ENCODE data around the gene CNTN5. TPM values are rescaled to one million over a fixed set of nuclear protein-coding genes. Genes with fewer than 3 reads are reported as not detected.

The CNTN5 gene
- polyA plus RNA-seq, 3 donors = 14.5 to 19.1 (median 18.4) TPM

DNA sequence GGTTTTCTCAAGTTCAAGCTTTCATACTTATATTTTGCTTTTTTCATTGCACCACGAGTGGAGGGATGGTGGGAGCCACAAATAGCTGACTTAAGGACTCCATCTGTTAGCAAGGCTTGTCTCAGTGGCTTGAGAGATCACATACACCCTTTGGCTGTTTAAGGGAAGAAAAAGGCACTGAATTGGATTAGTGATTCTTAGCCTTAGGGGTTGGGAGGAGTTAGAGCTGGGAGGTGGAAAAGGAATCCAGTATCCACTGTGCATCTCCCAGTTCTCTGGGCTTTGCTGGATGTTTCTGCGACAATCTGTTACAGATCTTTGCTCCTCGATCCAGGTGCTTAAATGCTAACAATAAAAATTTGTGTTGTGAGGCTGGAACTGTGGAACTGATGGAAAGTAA, 593.6 kb downstream of the CNTN5 start:
- DNase-seq = no peak

DNA sequence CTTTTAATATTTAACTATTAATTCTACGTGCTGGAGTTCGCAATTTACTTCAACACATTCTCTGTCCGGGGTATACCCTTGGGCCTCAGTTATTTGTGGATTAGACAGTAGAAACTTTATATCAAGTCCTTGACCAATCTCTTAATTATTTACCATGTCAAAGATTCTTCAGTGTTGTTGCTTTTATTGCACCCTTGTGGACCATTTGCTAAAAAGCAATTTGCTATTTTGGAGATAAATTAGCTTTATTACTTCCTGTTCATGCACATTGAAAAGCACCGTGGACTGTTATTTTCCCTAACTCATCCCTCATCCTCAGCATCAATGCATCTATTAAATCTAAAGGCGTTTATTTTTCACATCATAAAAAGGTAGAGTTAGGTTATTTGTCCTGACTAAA, 609.9 kb downstream of the CNTN5 start:
- DNase-seq = no peak

DNA sequence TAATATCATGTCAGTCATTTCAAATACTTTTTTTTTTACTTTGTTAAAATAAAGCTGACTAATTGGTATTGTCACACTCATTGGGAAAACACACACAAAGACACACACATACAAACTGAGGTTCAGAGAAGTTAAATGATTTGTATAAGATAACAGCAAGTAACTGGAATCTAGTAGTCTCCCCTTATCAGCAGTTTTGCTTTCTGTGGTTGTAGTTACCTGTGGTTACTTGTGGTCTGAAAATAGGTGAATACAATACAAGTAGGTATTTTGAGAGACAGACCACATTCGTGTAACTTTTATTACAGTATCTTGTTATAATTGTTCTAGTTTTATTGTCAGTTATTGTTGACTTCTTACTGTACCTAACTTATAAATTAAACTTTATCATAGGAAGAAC, 610.9 kb downstream of the CNTN5 start:
- DNase-seq = no peak

DNA sequence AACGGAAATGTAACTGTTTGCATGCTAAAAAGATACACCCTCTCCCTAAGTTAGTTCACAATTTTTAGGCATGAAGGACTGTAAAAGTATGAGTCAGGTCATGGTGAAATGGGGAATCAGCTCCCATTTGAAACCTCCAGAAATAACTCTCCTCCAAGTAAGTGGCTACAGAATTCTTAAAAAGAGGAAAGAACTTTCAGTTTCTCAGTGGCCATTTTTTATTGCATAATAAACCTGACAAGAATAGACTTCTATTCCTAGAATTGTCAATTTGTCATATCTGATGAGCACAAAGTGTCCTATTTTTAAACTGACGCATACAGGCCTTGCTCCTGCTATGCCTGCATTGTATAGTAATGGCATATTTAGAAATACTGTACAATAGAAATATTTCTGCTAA, 612.2 kb downstream of the CNTN5 start:
- DNase-seq = no peak

DNA sequence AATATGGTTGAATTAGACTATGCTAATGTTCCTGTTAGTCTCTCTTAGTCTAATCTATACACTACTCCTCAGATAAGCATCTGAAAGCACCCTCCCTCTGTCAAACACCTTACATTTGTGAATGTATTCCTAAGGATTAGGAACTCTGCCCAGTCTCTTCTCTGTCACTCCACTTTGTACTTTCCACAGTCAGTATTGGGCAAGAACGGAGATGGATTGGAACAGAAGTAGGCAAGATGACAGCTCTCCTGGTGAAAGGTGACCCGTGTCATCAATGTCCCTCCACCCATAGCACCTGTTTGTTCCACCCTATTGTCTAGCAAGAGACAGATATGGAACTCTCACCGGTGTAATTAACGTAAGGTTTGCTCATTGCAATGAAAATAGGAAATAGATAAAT, 613.8 kb downstream of the CNTN5 start:
- DNase-seq = no peak

DNA sequence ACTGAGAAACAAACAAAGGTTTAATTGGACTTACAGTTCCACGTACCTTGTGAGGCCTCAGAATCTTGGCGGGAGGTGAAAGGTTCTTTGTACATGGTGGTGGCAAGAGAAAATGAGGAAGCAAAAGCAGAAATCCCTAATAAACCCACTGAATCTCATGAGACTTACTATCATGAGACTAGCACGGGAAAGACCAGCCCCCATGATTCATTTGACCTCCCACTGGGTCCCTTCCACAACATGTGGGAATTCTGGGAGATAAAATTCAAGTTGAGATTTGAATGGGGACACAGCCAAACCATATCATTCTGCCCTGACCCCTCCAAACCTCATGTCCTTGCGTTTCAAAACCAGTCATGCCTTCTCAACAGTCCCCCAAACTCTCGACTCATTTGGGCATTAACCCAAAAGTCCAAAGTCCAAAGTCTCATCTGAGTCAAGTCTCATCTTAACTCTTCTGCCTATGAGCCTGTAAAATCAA, 617.4 kb downstream of the CNTN5 start:
- DNase-seq = no peak

DNA sequence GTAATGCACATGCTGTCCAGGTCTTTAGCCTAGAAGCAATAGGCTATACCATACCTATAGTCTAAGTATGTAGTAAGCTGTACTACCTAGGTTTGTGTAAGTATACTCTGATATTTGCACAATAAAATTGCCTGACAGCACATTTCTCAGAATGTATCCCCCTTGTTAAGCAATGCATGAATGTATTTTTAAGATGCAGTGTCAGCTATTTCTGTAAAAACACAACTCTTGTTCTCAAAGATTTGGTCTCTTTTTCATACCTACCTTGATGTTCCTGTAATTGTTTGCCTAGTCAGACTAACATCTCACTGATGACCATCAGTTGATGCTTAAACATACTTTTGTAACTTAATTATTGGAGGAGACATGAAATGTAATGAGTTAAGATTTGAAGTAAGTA, 619.9 kb downstream of the CNTN5 start:
- no peak for DNase-seq

DNA sequence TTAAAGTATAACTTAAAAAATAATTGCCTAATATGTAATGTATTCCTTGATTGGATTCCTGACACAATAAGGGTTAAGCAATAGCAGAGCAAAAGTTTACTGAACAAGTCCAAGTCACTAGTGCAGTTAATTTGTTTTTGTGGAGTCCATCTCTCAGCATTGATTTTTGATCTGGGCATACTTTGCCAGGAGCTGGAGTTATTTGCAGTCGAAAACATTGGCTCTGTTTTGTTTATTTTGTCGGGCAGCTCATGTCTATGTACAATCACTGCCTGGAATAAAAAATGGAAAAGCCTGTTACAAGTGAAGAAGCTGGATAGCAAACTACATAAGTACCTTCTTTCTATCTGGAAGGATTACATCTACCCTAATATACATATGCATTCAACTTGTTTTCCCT, 625.2 kb downstream of the CNTN5 start:
- DNase-seq = no peak

DNA sequence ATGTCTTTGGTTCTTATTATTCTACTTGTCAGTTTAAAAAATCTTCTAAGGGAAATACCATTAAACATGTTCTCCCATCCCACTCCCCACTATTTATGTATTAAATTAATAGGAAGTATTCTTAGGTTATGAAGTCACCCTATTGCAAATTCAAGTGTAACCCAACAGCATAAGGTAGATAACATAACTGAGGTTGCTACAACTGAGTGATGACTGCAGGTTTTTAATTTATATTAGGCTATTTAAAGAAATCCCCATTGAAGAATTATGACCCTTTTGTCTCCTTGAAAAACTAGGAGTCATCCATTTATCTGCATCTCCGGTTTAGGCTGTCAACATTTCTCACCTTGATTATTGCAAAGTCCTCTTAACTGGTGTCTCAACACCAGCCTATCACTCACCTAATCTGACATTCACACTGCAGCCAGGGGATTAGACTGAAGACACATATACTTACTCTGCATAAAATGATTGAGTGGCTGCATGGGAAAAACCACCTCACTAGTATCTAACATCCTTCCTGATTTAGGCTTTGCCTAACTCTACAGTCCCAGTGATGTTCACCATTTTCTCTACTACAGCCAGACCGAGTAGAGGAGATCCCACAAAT, 649.4 kb downstream of the CNTN5 start:
- no peak for DNase-seq

DNA sequence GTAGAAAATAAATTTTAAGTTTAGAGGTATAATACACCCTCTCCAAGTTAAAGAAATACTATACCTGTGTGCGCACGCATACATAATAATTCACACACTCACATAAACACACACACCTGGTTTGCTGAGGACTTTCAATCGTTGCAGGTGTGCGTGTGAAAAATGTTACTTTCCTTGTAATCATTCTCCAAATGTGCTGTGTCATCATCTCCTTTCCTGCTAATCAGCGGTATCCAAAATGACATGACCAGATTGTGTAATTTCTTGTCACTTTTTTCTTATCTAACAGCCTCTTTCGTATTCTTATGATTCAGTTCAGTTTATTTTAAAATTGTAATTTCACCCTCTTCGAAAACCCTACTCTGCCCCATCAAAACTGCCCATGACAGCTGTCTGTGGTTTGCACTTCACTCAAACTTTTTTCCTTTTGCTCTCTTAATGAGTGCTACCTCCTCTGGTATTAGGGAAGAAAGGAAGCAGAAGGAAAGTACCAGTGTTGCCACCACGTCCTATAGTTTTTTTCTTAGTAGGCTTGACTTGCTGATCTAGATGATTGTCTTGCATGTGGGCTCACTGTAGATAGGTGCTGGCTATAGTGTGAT, 651.2 kb downstream of the CNTN5 start:
- no peak for DNase-seq

DNA sequence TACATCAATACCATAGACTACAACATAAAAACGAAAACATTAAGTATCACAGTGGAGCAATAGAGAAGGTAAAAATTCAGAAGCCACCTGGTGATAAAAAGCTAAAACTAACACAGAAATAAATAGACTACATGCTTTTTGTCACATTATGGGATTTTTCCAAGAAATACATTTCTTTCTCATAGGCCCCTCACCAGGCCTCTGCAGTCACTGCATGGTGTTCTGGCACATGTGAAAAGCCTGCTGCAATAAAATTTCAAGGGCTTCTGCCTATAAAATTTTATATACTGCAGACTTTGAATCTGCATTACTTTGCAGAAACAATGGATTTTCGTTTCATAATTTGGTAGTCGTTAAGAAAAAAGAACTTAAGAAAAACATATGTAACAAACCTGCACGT, 655.5 kb downstream of the CNTN5 start:
- DNase-seq = no peak

DNA sequence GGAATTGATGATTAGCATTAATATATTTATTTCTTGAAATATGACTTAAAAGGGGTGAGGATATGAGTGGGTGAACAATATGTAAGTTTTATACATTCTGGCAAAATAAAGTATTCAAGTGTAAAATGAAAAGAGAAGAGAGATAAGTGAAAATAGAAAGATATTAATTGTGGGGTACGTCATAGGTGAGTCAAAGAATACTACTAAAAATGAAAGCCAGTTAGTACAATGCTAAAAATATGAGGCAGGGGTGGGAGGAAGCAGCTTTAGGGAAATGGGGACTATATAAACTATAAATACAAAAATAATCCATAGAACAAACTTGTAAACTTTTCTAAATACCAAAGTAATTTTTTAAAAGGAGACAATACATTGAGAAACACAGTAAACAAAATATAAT, 661.4 kb downstream of the CNTN5 start:
- DNase-seq = no peak

DNA sequence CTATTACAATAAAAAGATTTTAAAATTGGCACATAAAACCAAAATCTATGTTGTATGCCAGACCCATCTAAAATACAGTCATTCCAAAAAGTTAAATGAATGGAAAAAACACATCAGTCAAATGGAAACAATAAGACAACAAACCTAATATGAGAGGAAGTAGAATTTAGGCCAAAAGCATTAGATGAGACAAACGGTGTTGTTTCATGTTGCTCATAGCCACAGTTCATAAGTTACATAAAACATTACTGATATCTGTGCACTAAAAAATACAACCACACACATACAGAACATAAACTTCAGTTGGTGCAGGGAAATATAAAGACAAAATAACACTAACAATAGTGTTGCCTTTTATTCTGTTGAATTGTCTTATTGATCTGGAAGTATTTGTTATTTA, 661.9 kb downstream of the CNTN5 start:
- DNase-seq = no peak

DNA sequence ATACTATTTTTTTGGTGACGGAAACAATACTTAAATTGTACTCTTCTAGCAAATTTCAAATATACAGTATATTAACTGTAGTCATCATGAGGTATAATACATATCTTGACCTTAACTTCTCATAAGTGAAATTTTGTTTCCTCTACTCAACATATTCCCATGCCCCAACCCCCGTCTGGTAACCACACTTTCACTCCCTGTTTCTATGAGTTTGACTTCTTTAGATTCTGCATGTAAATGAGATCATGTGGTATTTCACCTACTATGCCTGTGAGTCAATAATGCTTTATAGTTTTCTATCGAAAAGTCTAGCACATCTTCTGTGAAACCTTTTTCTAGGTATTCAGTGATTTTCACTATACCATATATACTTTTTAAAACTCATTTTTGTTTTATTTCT, 663.2 kb downstream of the CNTN5 start:
- DNase-seq = no peak

DNA sequence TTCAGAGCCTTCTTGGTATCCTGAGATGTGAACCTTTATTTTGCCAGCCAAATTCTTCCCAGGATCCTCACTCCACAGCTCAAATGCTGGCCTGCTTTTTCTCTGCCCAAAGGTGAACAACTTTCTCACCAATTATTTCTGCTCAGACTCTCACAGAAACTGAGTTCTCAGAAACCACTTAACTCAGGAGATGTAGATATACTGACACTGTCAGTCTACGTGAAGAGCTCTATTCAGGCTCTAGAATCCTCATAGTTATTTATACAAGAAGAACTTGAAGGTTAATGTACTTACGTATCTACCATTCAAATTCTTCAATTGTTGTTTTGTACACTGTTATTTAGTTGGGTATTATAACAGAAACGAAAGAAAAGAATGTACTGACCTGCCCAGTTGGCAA, 666.1 kb downstream of the CNTN5 start:
- no peak for DNase-seq

DNA sequence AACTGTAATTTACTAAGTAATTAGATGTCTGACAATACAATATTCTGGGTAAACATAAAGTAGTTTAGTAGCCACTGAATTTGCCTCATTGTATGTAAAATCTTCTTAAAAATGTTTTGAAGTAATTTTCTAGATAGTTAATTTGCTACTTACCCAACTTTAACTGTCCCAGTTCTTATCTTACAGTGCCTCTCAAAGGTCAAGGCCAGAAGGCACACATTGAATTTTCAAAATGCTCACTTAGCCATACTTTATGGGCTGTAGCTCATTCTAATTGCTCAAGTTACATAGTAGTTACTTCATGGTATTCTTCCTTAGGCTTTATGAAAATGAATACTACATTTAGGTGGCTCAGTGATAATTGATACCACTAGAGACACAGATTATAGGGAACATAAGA, 666.6 kb downstream of the CNTN5 start:
- no peak for DNase-seq

DNA sequence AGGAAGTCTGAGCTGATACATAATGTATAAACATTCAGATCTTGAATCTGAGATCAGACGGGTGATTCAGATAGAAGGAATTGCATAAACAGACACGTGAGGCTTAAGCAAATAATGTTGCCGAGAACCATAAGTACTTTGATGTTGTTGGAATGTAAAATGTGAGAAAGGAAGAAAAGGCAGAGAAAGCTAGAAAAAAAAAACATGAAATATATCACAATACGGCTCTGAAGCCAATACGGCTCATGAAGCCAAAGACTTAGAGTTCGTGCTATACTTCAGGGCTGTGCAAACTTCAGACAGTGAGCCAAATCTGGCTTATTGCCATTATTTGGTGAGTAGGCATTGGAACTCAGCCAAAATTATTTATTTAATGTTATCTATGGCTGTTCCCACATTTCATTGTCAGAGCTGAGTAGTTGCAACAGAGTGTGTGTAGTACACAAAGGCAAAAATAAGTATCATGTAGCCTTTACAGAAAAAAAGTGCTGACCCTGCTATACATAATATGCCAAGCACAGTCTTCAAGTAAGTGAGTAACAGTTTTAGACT, 673.3 kb downstream of the CNTN5 start:
- no peak for DNase-seq

DNA sequence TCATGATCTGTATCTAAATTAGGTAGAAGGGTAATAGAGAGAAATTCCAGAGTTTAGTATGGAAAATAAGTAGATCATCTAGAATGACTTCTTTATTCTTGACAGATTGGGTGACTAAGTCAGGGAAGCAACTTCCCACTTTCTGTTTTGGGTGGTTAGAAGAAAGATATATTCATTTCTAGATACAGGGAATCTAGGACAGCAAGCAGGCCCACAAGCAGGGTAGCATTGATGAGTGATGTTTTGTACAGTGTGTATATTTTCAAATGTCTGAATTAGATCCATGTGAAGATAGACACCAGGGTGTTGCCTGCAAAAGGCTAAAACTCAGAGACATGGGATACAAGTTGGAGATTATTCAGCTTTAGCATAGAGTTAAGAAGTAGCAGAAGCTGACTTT, 674.4 kb downstream of the CNTN5 start:
- DNase-seq = no peak

DNA sequence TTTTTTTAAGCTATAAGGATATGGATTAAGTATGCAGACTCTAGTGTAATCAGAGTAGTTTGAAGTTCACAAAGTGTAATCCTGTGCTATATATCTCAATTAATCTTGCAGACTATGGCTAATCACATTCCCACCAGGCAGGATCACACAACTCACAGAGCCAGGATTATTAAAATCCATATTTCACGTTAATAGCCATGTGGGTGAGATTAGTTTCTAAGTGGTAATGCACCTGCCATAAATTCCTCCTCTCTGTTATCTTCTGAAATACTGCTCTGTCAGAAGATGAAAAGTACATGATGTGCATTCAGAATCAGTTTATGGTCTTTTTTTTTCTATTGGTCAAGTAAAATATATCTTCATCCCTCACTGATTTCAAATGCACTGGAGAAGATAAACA, 686.1 kb downstream of the CNTN5 start:
- DNase-seq = no peak

DNA sequence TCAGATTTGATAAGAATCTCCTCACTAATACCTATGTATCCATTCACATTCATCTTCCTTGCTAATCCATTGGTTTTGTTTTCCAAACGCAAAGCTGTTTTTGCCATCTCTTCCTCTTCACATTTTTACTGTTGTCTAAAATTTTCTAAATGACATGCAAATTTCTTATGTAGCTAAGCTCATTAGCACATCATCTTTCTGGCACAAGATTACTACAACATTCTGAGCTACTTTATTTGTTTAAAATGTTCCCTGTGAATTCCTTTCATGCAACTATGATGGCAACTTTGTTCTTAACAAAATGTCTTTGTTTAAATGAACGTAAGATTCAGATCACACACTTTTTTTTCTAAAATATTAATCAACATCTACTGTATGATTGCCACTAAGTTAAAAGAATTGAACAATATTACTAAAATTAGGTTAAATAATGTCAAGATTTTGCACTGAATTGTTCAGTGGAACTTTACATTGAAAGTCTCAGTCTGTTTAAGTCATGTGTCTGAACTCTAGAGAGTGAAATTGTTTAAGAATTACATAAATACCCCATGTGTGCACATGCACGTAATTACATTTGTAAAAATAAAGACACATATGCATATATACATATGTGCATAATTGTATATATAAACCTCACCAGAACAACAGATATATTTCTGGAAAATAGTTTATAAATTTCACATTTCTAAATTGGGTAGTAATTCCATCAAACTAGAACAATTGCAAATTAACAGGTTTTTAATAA, 688.4 kb downstream of the CNTN5 start:
- DNase-seq = no peak

DNA sequence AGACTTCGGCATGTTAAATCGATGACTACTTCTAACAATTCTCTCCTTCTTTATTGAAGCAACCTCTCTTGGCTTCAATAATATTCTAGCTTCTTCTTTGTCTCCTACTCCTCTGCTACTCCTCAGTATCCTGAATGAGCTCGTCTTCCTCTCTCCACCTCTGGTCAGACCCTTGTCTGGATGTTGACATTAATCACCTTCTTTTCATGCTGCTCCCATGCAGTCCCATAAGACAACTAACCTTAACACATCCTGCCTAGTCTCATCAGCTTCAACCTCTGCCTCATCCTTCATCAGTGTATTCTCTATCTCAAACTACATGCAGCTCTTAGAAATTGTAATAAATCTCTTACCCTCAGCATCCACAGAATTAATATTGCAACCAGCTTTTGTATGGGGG, 695.6 kb downstream of the CNTN5 start:
- DNase-seq = no peak

DNA sequence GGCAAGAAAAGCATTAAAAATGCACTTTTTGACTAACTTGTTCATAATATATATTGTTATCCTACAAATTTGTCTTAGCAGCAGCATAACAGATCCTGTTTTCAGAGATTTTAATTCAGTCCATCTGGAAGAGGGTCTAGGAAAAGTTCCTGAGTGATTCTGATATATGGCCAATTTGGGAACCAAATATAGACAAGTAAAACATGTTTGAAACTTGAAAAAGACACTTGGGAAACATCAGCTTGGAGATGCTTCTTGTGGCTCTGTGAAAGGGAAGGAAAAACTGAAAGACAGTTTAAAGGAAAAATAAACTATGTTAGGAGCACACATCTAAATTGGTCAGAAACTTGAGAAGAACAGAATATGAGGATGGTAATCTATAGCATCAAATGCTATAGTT, 697.5 kb downstream of the CNTN5 start:
- no peak for DNase-seq

DNA sequence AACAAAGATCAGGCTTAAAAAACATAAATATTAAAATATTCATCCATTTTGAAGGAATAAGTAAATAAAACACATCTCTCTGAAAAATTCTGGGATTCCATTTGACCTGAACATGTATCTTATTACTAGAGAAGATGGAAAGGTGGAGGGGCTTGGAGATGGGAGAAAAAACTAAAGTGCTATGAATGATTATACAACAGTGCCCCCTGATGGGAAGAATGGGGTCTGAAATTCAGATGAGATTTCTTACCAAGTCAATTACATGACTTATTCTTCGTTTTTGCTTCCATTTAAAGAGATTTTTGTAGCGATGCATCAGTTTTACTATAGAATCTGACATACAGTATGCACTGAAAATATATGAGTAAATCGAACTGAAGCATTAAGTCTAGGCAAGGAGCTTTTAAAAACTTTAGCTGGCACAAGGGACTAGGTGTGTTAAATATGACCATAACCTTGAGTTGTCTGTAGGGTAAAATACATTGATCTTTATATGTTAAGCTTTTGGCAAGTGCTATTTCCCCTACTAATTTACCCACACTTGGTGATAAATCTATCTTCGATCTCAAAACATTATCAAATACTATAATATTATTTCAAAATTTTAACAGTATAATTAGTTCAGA, 718.8 kb downstream of the CNTN5 start:
- DNase-seq = peak; percentile 54
